Nephron progenitor cell (in vitro differentiated cells): Measurements from ENCODE around the gene KANSL3.

Experiments used
- DNase-seq: peaks from one replicate; pipeline ENCODE4 v3.0.0; 2021
- H3K27ac Mint-ChIP-seq: 2 replicates; pipeline ENCODE4 v1.8.0; 2021; ENCODE audit warnings: mild to moderate bottlenecking, moderate library complexity, mixed read lengths
- H3K27me3 Mint-ChIP-seq: 2 replicates; pipeline ENCODE4 v1.8.0; 2021; ENCODE audit warnings: mild to moderate bottlenecking, low read depth, mixed read lengths; ENCODE audit not compliant: poor library complexity
- H3K36me3 Mint-ChIP-seq: 2 replicates; pipeline ENCODE4 v1.8.0; 2021; ENCODE audit warnings: low read depth, mixed read lengths
- H3K4me1 Mint-ChIP-seq: 2 replicates; pipeline ENCODE4 v1.8.0; 2021; ENCODE audit warnings: mixed read lengths
- H3K4me3 Mint-ChIP-seq: 2 replicates; pipeline ENCODE4 v1.8.0; 2021; ENCODE audit warnings: mild to moderate bottlenecking, moderate library complexity, mixed read lengths
- H3K9me3 Mint-ChIP-seq: 2 replicates; pipeline ENCODE4 v1.8.0; 2021; ENCODE audit warnings: mild to moderate bottlenecking, moderate library complexity, mixed read lengths
- CTCF ChIP-seq: fragments of 200-600 bp; sonication (generic); IDR thresholded peaks from 2 replicates; pipeline ENCODE4 v1.5.0; 2021; ENCODE audit warnings: antibody characterized with exemption

The KANSL3 gene

DNA sequence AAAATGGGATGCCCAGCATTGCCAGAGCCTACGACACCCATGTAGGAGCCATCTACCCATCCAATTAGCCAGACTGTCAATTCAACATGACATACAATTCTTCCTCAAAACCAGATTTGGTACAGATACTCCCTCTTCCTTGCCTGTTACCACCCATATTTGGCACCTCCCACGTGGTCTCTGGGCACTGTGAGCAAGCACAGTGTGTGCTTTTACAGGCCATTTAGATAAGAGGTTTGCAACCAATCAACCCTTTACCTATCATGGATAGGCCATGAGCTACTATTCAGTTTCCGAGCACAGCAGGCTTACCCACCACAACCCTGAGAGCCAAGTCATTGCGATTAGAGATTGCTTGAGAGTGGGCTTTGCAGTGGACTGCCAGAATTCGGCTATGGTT, 60.6 kb downstream of the KANSL3 start:
- no peaks in the 10 kb centered on the region for H3K4me1 Mint-ChIP-seq
- no peaks in the 10 kb centered on the region for H3K9me3 Mint-ChIP-seq
- no peak for DNase-seq
- peaks cover 7% of the 10 kb centered on the region for H3K27me3 Mint-ChIP-seq
- H3K36me3 Mint-ChIP-seq: no peaks in the 10 kb centered on the region
- TF ChIP-seq CTCF: no peak
- H3K27ac Mint-ChIP-seq: no peak overlapping the region
- no peak overlapping the region for H3K4me3 Mint-ChIP-seq

DNA sequence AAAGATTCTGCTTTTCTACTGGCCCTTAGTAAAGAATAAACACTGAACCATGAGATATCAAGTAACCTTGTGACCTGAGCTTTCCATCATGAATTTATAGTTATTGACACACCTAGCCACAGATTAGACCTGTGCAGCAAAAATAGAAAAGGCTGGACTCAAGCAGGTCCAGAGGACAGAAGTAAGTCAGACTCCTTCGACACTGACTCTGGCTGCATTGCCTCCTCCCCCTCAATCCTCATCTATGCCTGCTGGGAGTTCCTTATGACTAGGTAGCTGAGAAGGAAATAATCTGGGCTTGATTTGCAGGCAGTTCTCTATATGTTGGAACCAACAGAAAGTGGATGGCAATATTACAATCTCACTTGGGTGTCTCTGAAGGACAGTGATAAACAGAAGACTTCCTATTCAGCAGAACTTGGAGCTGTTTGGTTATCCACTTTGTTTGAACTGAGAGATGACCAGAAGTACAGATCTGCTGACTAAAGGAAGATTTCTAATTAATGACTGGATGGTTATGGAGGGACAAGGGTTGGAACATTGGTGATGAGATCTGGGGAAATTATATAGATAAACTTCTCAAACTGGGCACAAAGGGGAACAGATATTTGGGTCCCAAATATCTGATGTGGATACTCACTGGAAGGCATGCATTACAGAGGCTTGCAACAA, 62.2 kb downstream of the KANSL3 start:
- Mint-ChIP-seq H3K4me1 (no peaks in the 10 kb centered on the region), H3K4me3 (no peak overlapping the region), H3K27me3 (peaks cover 7% of the 10 kb centered on the region), H3K27ac (no peak overlapping the region), H3K9me3 (no peaks in the 10 kb centered on the region), H3K36me3 (no peaks in the 10 kb centered on the region)
- no peak for TF ChIP-seq CTCF
- DNase-seq: no peak

- no peak for TF ChIP-seq CTCF
- no peak for DNase-seq
Observed at GRCh38 chr2:96574364-96574763, 63.7 kb downstream of the KANSL3 start.

GRCh38 chr2:96568094-96568493, 70.0 kb downstream of the KANSL3 start:
- Mint-ChIP-seq H3K4me1 (peaks cover 10% of the 10 kb centered on the region), H3K27ac (no peak overlapping the region), H3K27me3 (peaks cover 4% of the 10 kb centered on the region), H3K4me3 (no peak overlapping the region), H3K36me3 (peaks cover under 1% of the 10 kb centered on the region), H3K9me3 (no peaks in the 10 kb centered on the region)
- TF ChIP-seq CTCF: no peak
- no peak for DNase-seq

More at GRCh38 chr2:96574364-96574763, 63.7 kb downstream of the KANSL3 start:
- Mint-ChIP-seq H3K36me3 (no peaks in the 10 kb centered on the region), H3K4me3 (no peak overlapping the region), H3K27me3 (peaks cover 7% of the 10 kb centered on the region), H3K27ac (no peak overlapping the region), H3K4me1 (no peaks in the 10 kb centered on the region), H3K9me3 (no peaks in the 10 kb centered on the region)

- TF ChIP-seq CTCF: no peak
- Mint-ChIP-seq H3K4me3 (no peak overlapping the region), H3K4me1 (peaks cover 10% of the 10 kb centered on the region), H3K36me3 (peaks cover 8% of the 10 kb centered on the region), H3K27ac (no peak overlapping the region), H3K27me3 (peaks cover 7% of the 10 kb centered on the region), H3K9me3 (peaks cover 5% of the 10 kb centered on the region)
- DNase-seq: no peak
Observed at GRCh38 chr2:96565111-96565510, 73.0 kb downstream of the KANSL3 start.

- no peak overlapping the region for H3K4me3 Mint-ChIP-seq
Observed at GRCh38 chr2:96564563-96564962, 73.5 kb downstream of the KANSL3 start.

More at GRCh38 chr2:96564563-96564962, 73.5 kb downstream of the KANSL3 start:
- DNase-seq: no peak
- peaks cover 8% of the 10 kb centered on the region for H3K36me3 Mint-ChIP-seq
- H3K9me3 Mint-ChIP-seq: peaks cover 5% of the 10 kb centered on the region
- no peak overlapping the region for H3K27ac Mint-ChIP-seq
- peaks cover 7% of the 10 kb centered on the region for H3K27me3 Mint-ChIP-seq
- TF ChIP-seq CTCF: no peak
- H3K4me1 Mint-ChIP-seq: peaks cover 10% of the 10 kb centered on the region
